Thoracic aorta (tissue), 2 donors: Measurements from ENCODE around the gene GALNT6. TPM values are rescaled to one million over a fixed set of nuclear protein-coding genes. Genes with fewer than 3 reads are reported as not detected.

Source experiments
- ATAC-seq: fragments of 150-250 bp; one replicate; pipeline ENCODE4 v1.8.0; 2017; ENCODE audit warnings: low read depth; ENCODE audit not compliant: insufficient number of reproducible peaks, low FRiP score
- DNase-seq: peaks from one replicate; pipeline ENCODE4 v3.0.0-alpha.2; 2020; ENCODE audit warnings: low spot score
- H3K27ac ChIP-seq, 2 donors: fragments of 200-600 bp; sonication (generic); 1 replicate in 1 of 2; 2 replicates in 1 of 2; pipeline ENCODE4 v1.5.1; 2016; ENCODE audit warnings: mild to moderate bottlenecking in 2 of 2, moderate library complexity in 2 of 2
- H3K27me3 ChIP-seq: fragments of 200-600 bp; sonication (generic); replicated peaks from 2 replicates; pipeline ENCODE4 v1.6.0; 2016; ENCODE audit warnings: mild to moderate bottlenecking; ENCODE audit not compliant: insufficient read depth
- H3K36me3 ChIP-seq: fragments of 200-600 bp; sonication (generic); one replicate; pipeline ENCODE4 v1.5.1; 2016
- H3K4me1 ChIP-seq, 2 donors: fragments of 200-600 bp; sonication (generic); 1 replicate in 1 of 2; 2 replicates in 1 of 2; pipeline versions ENCODE4 v1.5.1 to v1.6.0; 2016; ENCODE audit warnings: low read depth in 2 of 2, mild to moderate bottlenecking in 1 of 2; ENCODE audit not compliant: control insufficient read depth in 1 of 2
- H3K4me3 ChIP-seq: fragments of 200-600 bp; sonication (generic); 2 replicates; pipeline ENCODE4 v1.5.1; 2016; ENCODE audit warnings: mild to moderate bottlenecking
- H3K9me3 ChIP-seq: fragments of 200-600 bp; sonication (generic); 2 replicates; pipeline ENCODE4 v1.5.1; 2016
- total RNA-seq, 2 donors: library from RNA; depleted of rRNA; stranded (reverse); fragments of >200 nt; gene quantifications; one replicate each; pipeline versions ENCODE4 v1.1.0 to v1.2.3, GENCODE V29; 2016
- TF ChIP-seq, protein P1 (sequence below): fragments of 200-600 bp; sonication (generic); IDR thresholded peaks from one replicate; pipeline ENCODE4 v1.5.1; 2019; ENCODE audit warnings: antibody characterized with exemption

Gene GALNT6
- total RNA-seq, 2 donors from 2014 or later, result 9.9 to 11.5 TPM

DNA sequence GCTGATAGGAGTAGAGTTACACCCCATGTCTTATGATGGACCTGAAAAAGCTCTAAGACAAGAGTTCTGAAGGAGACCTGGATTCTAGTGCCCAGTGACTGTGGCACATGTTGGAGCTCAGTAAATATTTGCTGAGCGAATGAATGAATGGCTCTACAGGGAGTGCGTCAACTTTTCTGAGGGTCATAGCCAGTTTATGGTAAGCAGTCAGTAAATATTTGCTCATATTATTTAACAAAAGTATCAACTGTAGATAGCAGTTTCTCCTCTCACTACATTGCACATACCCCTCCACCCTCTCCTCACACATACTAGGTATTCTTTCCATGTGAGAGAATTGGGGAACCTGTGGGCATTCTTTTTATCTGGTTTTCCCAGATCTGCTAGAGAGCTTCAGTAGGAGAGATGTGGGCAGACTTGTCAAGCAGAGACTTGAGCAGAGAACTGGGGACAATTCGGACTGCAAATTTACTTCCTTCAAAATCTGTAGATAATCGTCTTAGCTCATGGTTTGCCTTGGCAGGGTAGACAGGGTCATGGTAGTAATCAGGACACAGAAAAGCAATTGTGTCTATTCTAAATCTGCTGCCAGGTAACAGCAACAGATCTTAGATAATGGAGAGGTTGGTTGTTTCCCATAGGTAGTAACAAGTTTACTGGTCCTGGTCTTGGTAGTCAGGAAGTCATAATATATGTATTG, 39.1 kb upstream of the GALNT6 start:
- no peak for DNase-seq
- no peaks in the 10 kb centered on the region for H3K36me3 ChIP-seq
- no peaks in the 10 kb centered on the region for H3K9me3 ChIP-seq
- TF ChIP-seq, protein P1, sequence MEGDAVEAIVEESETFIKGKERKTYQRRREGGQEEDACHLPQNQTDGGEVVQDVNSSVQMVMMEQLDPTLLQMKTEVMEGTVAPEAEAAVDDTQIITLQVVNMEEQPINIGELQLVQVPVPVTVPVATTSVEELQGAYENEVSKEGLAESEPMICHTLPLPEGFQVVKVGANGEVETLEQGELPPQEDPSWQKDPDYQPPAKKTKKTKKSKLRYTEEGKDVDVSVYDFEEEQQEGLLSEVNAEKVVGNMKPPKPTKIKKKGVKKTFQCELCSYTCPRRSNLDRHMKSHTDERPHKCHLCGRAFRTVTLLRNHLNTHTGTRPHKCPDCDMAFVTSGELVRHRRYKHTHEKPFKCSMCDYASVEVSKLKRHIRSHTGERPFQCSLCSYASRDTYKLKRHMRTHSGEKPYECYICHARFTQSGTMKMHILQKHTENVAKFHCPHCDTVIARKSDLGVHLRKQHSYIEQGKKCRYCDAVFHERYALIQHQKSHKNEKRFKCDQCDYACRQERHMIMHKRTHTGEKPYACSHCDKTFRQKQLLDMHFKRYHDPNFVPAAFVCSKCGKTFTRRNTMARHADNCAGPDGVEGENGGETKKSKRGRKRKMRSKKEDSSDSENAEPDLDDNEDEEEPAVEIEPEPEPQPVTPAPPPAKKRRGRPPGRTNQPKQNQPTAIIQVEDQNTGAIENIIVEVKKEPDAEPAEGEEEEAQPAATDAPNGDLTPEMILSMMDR, result no peak
- H3K27ac ChIP-seq, result no peak overlapping the region
- H3K27me3 ChIP-seq, result no peaks in the 10 kb centered on the region
- no peak overlapping the region for H3K4me3 ChIP-seq
- no peaks in the 10 kb centered on the region for H3K4me1 ChIP-seq
- no peak for ATAC-seq

DNA sequence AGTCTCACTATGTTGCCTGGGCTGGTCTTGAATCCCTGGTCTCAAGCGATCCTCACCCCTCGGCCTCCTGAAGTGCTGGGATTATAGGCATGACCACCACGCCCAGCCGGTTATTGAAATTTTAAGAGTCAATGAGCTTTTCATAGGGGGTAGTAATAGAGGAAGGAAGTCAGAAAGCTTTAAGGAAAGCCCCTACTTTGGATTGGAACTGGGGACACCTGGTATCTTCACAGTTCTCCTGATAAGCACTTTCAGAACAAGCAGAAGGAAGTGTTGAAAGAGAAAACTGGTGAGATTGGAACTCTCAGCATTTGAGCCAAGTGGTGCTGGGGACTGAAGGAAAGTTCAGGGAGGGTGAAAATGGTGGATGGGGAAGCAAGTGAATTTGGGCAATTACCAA, 38.5 kb upstream of the GALNT6 start:
- DNase-seq, result no peak
- H3K27ac ChIP-seq, result no peak overlapping the region
- TF ChIP-seq, protein P1, result no peak
- no peaks in the 10 kb centered on the region for H3K9me3 ChIP-seq
- no peak for ATAC-seq
- no peaks in the 10 kb centered on the region for H3K4me1 ChIP-seq
- no peaks in the 10 kb centered on the region for H3K36me3 ChIP-seq
- H3K4me3 ChIP-seq, result no peak overlapping the region
- H3K27me3 ChIP-seq, result no peaks in the 10 kb centered on the region

DNA sequence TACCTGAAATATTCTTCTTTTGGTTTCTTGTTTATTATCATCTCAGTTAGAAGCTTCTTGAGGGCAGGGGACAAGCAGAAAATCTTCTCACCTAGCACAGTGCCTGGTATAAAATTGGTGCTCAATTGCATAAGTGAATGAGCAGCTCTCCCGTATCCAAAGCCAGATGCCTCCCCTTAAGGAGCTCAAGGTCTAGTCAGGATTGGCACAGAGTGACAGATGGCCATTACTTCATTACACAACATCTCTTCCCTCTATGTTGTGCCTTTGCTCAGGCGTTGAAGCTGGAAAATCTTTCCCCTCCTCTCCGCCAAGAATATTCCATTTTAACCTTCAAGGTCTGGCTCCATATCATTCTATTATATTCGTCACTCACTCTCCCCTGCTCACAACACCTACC, 37.0 kb upstream of the GALNT6 start:
- DNase-seq, result no peak
- Histone ChIP-seq H3K27ac (no peak overlapping the region), H3K4me3 (no peak overlapping the region), H3K4me1 (peaks cover 0 to 5% of the 10 kb centered on the region in 2 donors), H3K27me3 (no peaks in the 10 kb centered on the region), H3K36me3 (no peaks in the 10 kb centered on the region), H3K9me3 (no peaks in the 10 kb centered on the region)
- TF ChIP-seq, protein P1, result no peak
- no peak for ATAC-seq

DNA sequence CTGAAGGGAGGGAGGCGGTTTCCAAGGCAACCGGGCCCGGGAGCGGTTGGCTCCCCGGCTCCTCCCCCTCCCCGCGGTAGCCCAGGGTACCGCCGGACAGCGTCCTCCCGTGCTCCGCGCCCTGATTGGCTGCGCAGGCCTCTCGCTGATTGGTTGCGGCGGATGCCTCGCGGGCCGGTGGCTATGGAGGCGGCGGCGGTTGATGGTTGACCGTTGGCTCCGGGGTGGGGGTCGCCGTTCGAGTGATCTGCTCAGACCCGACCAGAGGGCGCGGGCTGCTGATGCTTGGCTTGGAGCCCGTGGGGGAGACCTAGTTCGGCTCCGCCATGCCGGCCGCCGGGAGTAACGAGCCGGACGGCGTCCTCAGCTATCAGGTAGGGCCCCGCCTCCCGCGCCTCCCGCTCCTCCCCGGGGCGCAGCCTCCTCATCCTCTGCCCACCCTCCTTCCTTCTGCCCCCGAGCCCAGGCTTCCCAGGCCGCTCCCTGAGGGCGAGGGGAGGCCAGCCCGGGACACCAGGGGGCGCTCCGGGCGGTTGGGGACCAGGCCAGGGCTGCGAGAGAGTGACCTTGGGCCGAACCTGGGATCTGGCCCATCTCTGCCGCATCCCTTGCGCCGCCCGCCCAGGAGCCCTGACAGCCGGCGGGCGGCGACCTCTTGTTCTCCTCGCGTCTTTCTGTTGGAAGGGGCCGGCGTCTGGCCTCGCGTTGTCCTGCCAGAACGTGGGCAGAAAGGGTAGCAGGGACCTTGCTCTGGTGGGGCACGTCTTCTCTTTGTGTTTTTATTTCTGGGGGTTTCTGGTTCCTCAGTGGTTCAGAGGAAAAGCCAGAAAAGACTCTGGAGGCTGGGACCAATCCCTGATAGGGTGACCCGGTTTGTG, 33.7 kb upstream of the GALNT6 start, which contains the start of gene SLC4A8:
TSS of gene SLC4A8 (plus strand) at position 170 of the 878 bp plus-strand sequence. CDS start at position 327, 157 bp downstream.
- DNase-seq, result peak; percentile 26
- H3K27me3 ChIP-seq, result no peaks in the 10 kb centered on the region
- no peaks in the 10 kb centered on the region for H3K36me3 ChIP-seq
- no peak within 1 kb of the TSS for H3K27ac ChIP-seq
- H3K4me1 ChIP-seq, result peaks cover 0 to 5% of the 10 kb centered on the region in 2 donors
- H3K4me3 ChIP-seq, result peak within 1 kb of the TSS; percentile 78
- TF ChIP-seq, protein P1, result peak; percentile 48
- H3K9me3 ChIP-seq, result no peaks in the 10 kb centered on the region
- peak; percentile 71 for ATAC-seq

DNA sequence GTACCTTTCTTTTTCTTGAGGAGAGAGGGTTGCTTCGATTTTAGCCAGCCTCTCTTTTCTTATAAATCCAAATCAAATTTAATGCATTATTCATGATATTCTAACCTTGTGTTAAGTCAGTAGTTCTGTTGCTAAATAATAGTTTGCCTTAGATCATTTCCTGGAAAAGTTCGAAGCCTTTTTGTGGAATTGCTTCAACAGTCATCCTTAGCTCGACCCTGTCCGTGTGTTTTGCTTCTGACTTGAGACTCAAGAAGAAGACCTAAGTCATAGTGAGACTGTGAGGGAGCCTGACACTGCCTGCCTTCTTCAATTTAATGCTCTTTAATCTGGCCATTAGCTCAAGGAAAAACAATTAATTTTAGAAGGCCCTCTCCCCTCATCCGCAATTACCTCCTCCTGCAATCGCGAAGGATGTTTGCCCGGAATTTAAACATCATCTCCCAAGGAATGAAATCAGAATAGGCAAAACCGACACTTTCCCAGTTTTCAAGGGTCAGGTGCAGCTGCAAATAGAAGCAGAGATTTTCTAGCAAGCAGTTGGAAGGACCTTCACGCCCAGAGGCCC, 33.0 kb upstream of the GALNT6 start:
- DNase-seq, result no peak
- H3K4me1 ChIP-seq, result peaks cover 0 to 5% of the 10 kb centered on the region in 2 donors
- H3K9me3 ChIP-seq, result no peaks in the 10 kb centered on the region
- H3K27me3 ChIP-seq, result no peaks in the 10 kb centered on the region
- H3K36me3 ChIP-seq, result no peaks in the 10 kb centered on the region
- TF ChIP-seq, protein P1, result no peak
- ATAC-seq, result no peak
- H3K27ac ChIP-seq, result no peak overlapping the region
- peak overlapping the region; percentile 78 for H3K4me3 ChIP-seq
